GM19468 (cell line): ENCODE data around the gene STARD13.

Experiments used
- ATAC-seq: cut with Tn5 transposase; IDR thresholded peaks from one replicate; pipeline ENCODE4 v1.9.1; 2021; ENCODE audit warnings: mild to moderate bottlenecking, moderate library complexity, moderate number of reproducible peaks; ENCODE audit not compliant: unreplicated experiment; ENCODE audit errors: extremely low read depth

STARD13 gene

GRCh38 chr13:33278913-33279312, 6.6 kb downstream of the STARD13 start:
- ATAC-seq, result no peak

- ATAC-seq, result no peak
Measured at GRCh38 chr13:33277946-33278345, 7.6 kb downstream of the STARD13 start.

- ATAC-seq, result no peak
Measured at GRCh38 chr13:33277037-33277740, 8.4 kb downstream of the STARD13 start.

GRCh38 chr13:33276570-33276969, 9.0 kb downstream of the STARD13 start:
- no peak for ATAC-seq

- ATAC-seq, result no peak
Measured at GRCh38 chr13:33275916-33276315, 9.6 kb downstream of the STARD13 start.

GRCh38 chr13:33274264-33274663, 11.3 kb downstream of the STARD13 start:
- ATAC-seq, result no peak

GRCh38 chr13:33272531-33273124, 12.9 kb downstream of the STARD13 start:
- no peak for ATAC-seq

- no peak for ATAC-seq
Measured at GRCh38 chr13:33271759-33272158, 13.8 kb downstream of the STARD13 start.

- no peak for ATAC-seq
Measured at GRCh38 chr13:33270895-33271538, 14.5 kb downstream of the STARD13 start.

GRCh38 chr13:33265607-33266006, 19.9 kb downstream of the STARD13 start:
- ATAC-seq, result no peak

- no peak for ATAC-seq
Measured at GRCh38 chr13:33265133-33265532, 20.4 kb downstream of the STARD13 start.

- no peak for ATAC-seq
Measured at GRCh38 chr13:33264620-33264978, 21.0 kb downstream of the STARD13 start.

- no peak for ATAC-seq
Measured at GRCh38 chr13:33263976-33264619, 21.5 kb downstream of the STARD13 start.

- ATAC-seq, result no peak
Measured at GRCh38 chr13:33263484-33263883, 22.1 kb downstream of the STARD13 start.

GRCh38 chr13:33262997-33263396, 22.6 kb downstream of the STARD13 start:
- no peak for ATAC-seq

- ATAC-seq, result no peak
Measured at GRCh38 chr13:33262594-33262993, 23.0 kb downstream of the STARD13 start.

GRCh38 chr13:33262062-33262487, 23.5 kb downstream of the STARD13 start:
- no peak for ATAC-seq

GRCh38 chr13:33261387-33262061, 24.0 kb downstream of the STARD13 start:
- ATAC-seq, result no peak

- no peak for ATAC-seq
Measured at GRCh38 chr13:33260168-33261098, 25.1 kb downstream of the STARD13 start.
